Epithelial cell of esophagus (primary cell): ENCODE measurements around the gene KIAA1614.

Source experiments
- DNase-seq: peaks from one replicate; pipeline ENCODE4 v3.0.0; 2010; ENCODE audit warnings: low read depth
- H3K4me3 ChIP-seq: 2 replicates; pipeline ENCODE4 v1.5.1; 2011; ENCODE audit warnings: mild to moderate bottlenecking, low read length, control low read depth
- TF ChIP-seq, protein P1 (sequence below): IDR thresholded peaks from 2 replicates; pipeline ENCODE4 v1.5.1; 2011; ENCODE audit warnings: low read depth, mild to moderate bottlenecking, low read length, control low read depth, inconsistent platforms; ENCODE audit not compliant: insufficient read depth; ENCODE audit errors: missing control alignments

Gene KIAA1614

DNA sequence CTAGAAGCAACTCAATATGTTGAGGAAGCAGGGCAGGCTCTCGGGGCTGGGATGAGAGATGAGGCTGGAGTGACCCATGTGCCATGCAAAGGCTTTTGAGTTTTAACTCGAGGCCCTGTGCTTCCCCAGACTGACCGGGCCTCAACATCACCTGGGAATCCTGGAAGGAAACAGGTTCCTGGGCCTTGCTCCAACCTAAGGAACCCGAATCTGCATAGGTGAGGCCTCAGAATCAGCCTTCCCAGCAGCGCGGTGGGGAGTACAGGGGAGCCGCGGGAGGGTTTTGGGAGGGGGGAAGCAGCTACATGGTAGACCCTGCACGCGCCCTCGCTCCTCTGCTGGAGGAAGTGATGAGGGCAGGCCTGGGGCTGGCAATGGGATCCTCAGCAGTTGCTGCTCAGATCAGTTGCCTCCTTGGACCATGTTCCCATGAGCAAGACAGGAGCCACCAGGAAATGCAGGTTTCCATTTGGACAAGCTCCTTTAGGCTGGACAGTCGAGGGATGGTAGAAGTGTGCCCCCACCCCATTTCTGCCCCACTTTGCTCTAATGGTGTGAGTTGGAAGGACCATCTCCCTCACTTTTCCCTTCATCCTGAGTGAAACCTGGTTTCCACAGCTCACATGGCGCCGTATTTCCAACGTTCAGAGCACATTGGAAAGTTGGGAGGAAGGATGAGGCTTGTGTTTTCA lies 4.5 kb upstream of the KIAA1614 start:
- no peak overlapping the region for H3K4me3 ChIP-seq
- TF ChIP-seq, protein P1, sequence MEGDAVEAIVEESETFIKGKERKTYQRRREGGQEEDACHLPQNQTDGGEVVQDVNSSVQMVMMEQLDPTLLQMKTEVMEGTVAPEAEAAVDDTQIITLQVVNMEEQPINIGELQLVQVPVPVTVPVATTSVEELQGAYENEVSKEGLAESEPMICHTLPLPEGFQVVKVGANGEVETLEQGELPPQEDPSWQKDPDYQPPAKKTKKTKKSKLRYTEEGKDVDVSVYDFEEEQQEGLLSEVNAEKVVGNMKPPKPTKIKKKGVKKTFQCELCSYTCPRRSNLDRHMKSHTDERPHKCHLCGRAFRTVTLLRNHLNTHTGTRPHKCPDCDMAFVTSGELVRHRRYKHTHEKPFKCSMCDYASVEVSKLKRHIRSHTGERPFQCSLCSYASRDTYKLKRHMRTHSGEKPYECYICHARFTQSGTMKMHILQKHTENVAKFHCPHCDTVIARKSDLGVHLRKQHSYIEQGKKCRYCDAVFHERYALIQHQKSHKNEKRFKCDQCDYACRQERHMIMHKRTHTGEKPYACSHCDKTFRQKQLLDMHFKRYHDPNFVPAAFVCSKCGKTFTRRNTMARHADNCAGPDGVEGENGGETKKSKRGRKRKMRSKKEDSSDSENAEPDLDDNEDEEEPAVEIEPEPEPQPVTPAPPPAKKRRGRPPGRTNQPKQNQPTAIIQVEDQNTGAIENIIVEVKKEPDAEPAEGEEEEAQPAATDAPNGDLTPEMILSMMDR, result no peak
- no peak for DNase-seq

DNA sequence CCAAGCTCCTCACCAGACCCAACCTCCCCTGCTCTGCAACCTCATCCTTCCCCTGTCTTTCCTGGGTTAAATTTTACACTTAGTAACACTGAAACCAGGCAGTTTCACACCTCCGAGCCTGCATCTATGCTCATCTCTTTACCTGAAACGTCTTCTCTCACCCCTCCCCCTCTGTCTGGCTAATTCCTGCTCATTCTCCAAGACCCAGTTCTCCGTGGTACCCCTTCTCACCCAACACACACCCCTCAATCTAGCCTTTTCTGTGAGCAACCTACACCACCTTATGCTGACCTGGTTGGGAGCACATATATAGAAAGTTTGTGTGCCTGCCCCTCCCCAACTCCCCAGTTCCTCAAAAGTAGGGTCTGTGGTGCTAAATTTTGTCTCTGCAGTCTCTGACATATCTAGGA lies 3.7 kb upstream of the KIAA1614 start:
- TF ChIP-seq, protein P1, result no peak

DNA sequence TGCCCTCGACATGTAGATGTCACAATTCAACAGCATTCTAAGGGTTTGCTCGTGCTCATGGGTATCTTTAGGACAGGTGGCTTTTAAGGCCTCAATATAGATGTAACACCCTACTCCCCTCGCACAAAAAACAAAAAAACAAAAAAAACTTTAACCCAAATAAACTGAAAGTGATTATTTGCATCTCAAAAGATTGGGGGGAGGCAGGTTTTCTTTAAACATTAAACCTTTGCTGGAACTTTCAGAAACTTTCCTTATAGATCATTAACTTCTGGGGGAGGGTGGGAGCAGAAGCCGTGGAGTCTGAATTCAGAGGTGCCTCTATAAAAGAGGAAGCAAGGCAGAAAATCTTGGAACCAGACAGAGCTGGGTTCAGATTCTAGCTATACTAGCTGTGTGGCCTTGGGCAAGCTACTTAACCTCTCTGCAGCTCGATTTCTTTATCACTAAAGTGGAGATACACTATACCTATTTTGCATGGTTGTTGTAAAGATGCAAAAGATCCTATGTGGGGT lies 3.2 kb upstream of the KIAA1614 start:
- TF ChIP-seq, protein P1, result no peak
- DNase-seq, result no peak
- H3K4me3 ChIP-seq, result no peak overlapping the region

More for the DNA sequence above, 3.7 kb upstream of the KIAA1614 start:
- DNase-seq, result no peak
- H3K4me3 ChIP-seq, result no peak overlapping the region

DNA sequence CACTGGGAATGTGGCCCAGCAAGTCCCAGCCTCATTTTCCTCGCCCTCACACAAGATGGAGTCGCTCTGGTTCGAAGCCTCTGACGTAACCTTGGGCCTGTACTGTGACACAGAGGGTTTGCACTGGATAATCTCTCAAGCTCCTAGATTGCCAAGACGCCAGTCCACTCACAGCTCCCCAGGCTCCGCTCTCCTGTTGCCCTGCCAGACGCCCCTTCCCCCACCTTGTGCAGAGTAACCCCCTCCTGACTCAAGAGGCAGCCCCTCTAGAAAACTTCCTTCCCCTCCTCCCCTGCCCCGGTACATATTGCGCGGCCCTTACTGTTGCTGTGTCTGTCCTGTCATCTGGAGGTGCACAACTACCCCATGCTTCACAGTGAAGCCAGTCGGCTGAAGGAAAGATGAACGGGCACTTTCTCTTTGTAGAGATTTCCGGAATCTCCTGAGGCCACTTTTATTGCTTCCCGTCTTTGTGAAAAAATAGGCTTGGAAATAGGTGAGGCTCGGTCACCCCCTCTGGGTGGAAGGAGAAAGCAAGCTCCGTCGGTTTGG lies 981 bp upstream of the KIAA1614 start:
- peak; percentile 30 for DNase-seq
- H3K4me3 ChIP-seq, result peak overlapping the region; percentile 32
- TF ChIP-seq, protein P1, result no peak

DNA sequence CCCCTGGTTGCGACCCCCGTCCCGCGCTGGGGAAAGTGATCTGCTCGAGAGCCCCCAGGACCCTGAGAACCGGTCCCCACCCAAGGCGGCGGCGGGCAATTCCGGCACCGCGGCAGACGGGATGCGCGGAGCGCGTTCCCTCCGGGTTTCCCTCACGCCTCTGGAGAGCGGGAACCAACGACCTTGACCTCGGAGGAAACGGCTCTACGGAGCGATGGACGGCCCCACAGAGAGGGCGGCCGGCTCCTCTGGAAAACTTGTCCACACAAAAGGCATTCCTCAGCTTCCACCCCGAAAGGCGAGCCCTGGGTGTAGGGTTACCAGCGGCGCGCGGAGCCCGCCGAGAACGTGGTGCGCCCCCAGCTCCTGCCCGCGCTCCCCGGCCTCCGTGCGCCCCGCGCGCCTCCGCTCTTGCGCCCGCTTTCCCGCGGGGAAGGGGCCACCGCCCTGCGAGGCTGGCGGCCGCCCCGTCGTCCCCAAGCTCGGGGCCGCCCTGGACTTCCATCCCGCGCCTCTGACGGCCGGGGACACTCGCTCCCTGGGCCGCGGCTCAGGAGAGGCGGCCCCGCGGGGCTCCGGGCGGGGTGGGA lies 391 bp upstream of the KIAA1614 start:
- H3K4me3 ChIP-seq, result peak overlapping the region; percentile 32
- peak; percentile 14 for DNase-seq
- TF ChIP-seq, protein P1, result no peak

DNA sequence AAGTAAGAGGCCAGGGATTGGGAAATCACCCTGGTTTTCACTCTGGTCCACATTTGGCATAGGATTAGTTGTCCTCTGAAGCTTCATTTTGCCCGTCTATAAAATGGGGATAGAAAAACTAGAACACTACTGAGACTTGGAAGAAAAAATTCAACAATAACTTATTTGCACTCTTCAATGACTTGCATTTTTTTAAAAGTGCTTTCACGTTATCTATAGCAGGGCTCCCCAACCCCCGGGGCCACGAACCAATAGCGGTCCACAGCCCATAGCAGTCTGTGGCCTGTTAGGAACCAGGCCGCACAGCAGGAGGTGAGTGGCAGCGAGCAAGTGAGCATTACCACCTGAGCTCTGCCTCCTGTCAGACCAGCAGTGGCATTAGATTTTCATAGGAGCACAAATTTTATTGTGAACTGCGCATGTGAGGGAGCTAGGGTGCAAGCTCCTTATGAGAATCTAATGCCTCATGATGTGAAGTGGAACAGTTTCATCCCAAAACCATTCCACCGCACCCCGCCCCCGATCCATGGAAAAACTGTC lies 2.8 kb downstream of the KIAA1614 start:
- TF ChIP-seq, protein P1, result no peak
- DNase-seq, result no peak
- no peak overlapping the region for H3K4me3 ChIP-seq
